SH-SY5Y (cell line): ENCODE results near the gene PDLIM5.

Experiments
- GATA2 ChIP-seq: IDR thresholded peaks from 2 replicates; pipeline ENCODE4 v1.6.1; 2011; ENCODE audit warnings: mild to moderate bottlenecking, low read depth, low read length
- GATA3 ChIP-seq: IDR thresholded peaks from 2 replicates; pipeline ENCODE4 v1.6.1; 2011; ENCODE audit warnings: low read depth, mild to moderate bottlenecking, low read length, moderate library complexity

The PDLIM5 gene

GRCh38 chr4:94578195-94578594 lies 126.5 kb downstream of the PDLIM5 start:
- TF ChIP-seq GATA2: no peak
- no peak for TF ChIP-seq GATA3

- TF ChIP-seq GATA2 (no peak), GATA3 (no peak)
Measured at GRCh38 chr4:94581766-94582165, 130.0 kb downstream of the PDLIM5 start.

GRCh38 chr4:94582517-94582916 lies 130.8 kb downstream of the PDLIM5 start:
- TF ChIP-seq GATA3: no peak

GRCh38 chr4:94583914-94584641 lies 132.3 kb downstream of the PDLIM5 start:
- TF ChIP-seq GATA2 (no peak), GATA3 (no peak)

- TF ChIP-seq GATA3: no peak
- no peak for TF ChIP-seq GATA2
Measured at GRCh38 chr4:94588896-94589693, 137.4 kb downstream of the PDLIM5 start.

GRCh38 chr4:94590493-94590892 lies 138.8 kb downstream of the PDLIM5 start:
- no peak for TF ChIP-seq GATA2
- no peak for TF ChIP-seq GATA3

GRCh38 chr4:94591289-94591688 lies 139.5 kb downstream of the PDLIM5 start:
- TF ChIP-seq GATA3: no peak
- TF ChIP-seq GATA2: no peak

GRCh38 chr4:94595013-94595412 lies 143.3 kb downstream of the PDLIM5 start:
- TF ChIP-seq GATA2: no peak
- no peak for TF ChIP-seq GATA3

- no peak for TF ChIP-seq GATA3
- TF ChIP-seq GATA2: no peak
Measured at GRCh38 chr4:94595880-94596483, 144.2 kb downstream of the PDLIM5 start.

- TF ChIP-seq GATA3 (no peak), GATA2 (no peak)
Measured at GRCh38 chr4:94598758-94599157, 147.0 kb downstream of the PDLIM5 start.

GRCh38 chr4:94603170-94603747 lies 151.5 kb downstream of the PDLIM5 start:
- TF ChIP-seq GATA2 (no peak), GATA3 (no peak)

- no peak for TF ChIP-seq GATA2
- TF ChIP-seq GATA3: no peak
Measured at GRCh38 chr4:94605241-94605805, 153.6 kb downstream of the PDLIM5 start.

- TF ChIP-seq GATA3 (no peak), GATA2 (no peak)
Measured at GRCh38 chr4:94610145-94610544, 158.4 kb downstream of the PDLIM5 start.

GRCh38 chr4:94613248-94613647 lies 161.5 kb downstream of the PDLIM5 start:
- no peak for TF ChIP-seq GATA3
- no peak for TF ChIP-seq GATA2
